ENCODE measurements around the gene NTM. TPM values are rescaled to one million over a fixed set of nuclear protein-coding genes. Genes with fewer than 3 reads are reported as not detected.

Gene NTM
- total RNA-seq, 2 donors from 2014 or later: 19.1 to 44.7 TPM

GRCh38 chr11:131945706-131946105, 575.3 kb downstream of the NTM start:
- no peak for TF ChIP-seq CTCF (IDR thresholded peaks at IDR 0.05)
- Histone ChIP-seq H3K27ac (peak overlapping the region in 1 of 2 donors; percentile 64), H3K36me3 (no peaks in the 10 kb centered on the region), H3K4me3 (no peak overlapping the region), H3K9me3 (no peaks in the 10 kb centered on the region), H3K4me1 (peaks cover 0 to 32% of the 10 kb centered on the region in 2 donors), H3K27me3 (no peaks in the 10 kb centered on the region)
- DNase-seq (ENCODE audit: low spot score): no peak

- H3K36me3 ChIP-seq: no peaks in the 10 kb centered on the region
- H3K27me3 ChIP-seq: no peaks in the 10 kb centered on the region
- H3K4me1 ChIP-seq: peaks cover 0 to 32% of the 10 kb centered on the region in 2 donors
- no peaks in the 10 kb centered on the region for H3K9me3 ChIP-seq
- no peak overlapping the region for H3K27ac ChIP-seq
- no peak overlapping the region for H3K4me3 ChIP-seq
- no peak for DNase-seq (ENCODE audit: low spot score)
- TF ChIP-seq CTCF (IDR thresholded peaks at IDR 0.05): no peak
These were observed 577.1 kb downstream of the NTM start for GRCh38 chr11:131947511-131947910.

- Histone ChIP-seq H3K27me3 (no peaks in the 10 kb centered on the region), H3K4me1 (peaks cover 0 to 8% of the 10 kb centered on the region in 2 donors), H3K36me3 (no peaks in the 10 kb centered on the region), H3K9me3 (no peaks in the 10 kb centered on the region), H3K27ac (no peak overlapping the region), H3K4me3 (no peak overlapping the region)
- no peak for DNase-seq (ENCODE audit: low spot score)
- no peak for TF ChIP-seq CTCF (IDR thresholded peaks at IDR 0.05)
These were observed 580.7 kb downstream of the NTM start for GRCh38 chr11:131951121-131951520.

- DNase-seq (ENCODE audit: low spot score): no peak
- H3K9me3 ChIP-seq: no peaks in the 10 kb centered on the region
- no peak overlapping the region for H3K27ac ChIP-seq
- no peak overlapping the region for H3K4me3 ChIP-seq
- H3K27me3 ChIP-seq: no peaks in the 10 kb centered on the region
- peaks cover 0 to 11% of the 10 kb centered on the region in 2 donors for H3K4me1 ChIP-seq
- no peaks in the 10 kb centered on the region for H3K36me3 ChIP-seq
- no peak for TF ChIP-seq CTCF (IDR thresholded peaks at IDR 0.05)
These were observed 583.7 kb downstream of the NTM start for GRCh38 chr11:131954146-131954545.

- Histone ChIP-seq H3K27ac (peak overlapping the region; percentile 23 to 57), H3K9me3 (no peaks in the 10 kb centered on the region), H3K27me3 (no peaks in the 10 kb centered on the region), H3K4me1 (peaks cover 0 to 11% of the 10 kb centered on the region in 2 donors), H3K4me3 (no peak overlapping the region), H3K36me3 (no peaks in the 10 kb centered on the region)
- no peak for TF ChIP-seq CTCF (IDR thresholded peaks at IDR 0.05)
- DNase-seq (ENCODE audit: low spot score): no peak
These were observed 585.5 kb downstream of the NTM start for GRCh38 chr11:131955904-131956303.

- Histone ChIP-seq H3K9me3 (no peaks in the 10 kb centered on the region), H3K27me3 (no peaks in the 10 kb centered on the region), H3K4me1 (peaks cover 0 to 11% of the 10 kb centered on the region in 2 donors), H3K4me3 (no peak overlapping the region), H3K36me3 (no peaks in the 10 kb centered on the region), H3K27ac (no peak overlapping the region)
- DNase-seq (ENCODE audit: low spot score): no peak
- TF ChIP-seq CTCF (IDR thresholded peaks at IDR 0.05): no peak
These were observed 586.8 kb downstream of the NTM start for GRCh38 chr11:131957201-131957600.
